Peyer's patch (tissue), 4 donors: ENCODE data around the gene LARP1B.

Experiments used
- POLR2A ChIP-seq, 2 donors: fragments of 450-650 bp; IDR thresholded peaks; one replicate each; pipeline ENCODE4 v1.5.1; 2017; ENCODE audit warnings: antibody characterized with exemption in 2 of 2, mild to moderate bottlenecking in 2 of 2, moderate library complexity in 2 of 2
- TF ChIP-seq, protein P1 (sequence below), 6 experiments: fragments of 450-650 bp in 4 of 6; fragments of 200-600 bp in 2 of 6; sonication (generic) in 1 of 6; IDR thresholded peaks; one replicate each; pipeline ENCODE4 v1.5.1; 2017 to 2019; ENCODE audit warnings: antibody characterized with exemption in 6 of 6, mild to moderate bottlenecking in 3 of 6, moderate library complexity in 1 of 6

DNA sequence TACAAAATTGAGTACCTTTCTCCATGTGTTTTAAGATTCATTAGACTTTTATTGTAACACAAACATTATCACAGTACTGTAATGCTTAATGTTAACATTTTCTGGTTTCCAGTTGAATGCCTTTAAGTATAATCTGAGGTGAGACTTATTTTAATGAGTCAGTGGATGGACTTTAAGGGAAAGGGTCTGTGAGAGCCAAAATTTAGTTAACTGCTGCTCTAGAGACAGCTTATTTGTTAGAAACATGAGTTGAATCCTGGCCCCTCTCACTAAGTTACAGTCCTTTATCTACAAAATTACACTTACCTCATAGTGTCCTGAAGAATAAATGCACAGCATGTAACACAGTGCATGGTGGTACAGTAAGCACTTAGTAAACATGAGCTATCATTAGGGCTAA lies 160.5 kb downstream of the LARP1B start:
- TF ChIP-seq POLR2A (IDR thresholded peaks at IDR 0.05), result no peak
- TF ChIP-seq, protein P1, sequence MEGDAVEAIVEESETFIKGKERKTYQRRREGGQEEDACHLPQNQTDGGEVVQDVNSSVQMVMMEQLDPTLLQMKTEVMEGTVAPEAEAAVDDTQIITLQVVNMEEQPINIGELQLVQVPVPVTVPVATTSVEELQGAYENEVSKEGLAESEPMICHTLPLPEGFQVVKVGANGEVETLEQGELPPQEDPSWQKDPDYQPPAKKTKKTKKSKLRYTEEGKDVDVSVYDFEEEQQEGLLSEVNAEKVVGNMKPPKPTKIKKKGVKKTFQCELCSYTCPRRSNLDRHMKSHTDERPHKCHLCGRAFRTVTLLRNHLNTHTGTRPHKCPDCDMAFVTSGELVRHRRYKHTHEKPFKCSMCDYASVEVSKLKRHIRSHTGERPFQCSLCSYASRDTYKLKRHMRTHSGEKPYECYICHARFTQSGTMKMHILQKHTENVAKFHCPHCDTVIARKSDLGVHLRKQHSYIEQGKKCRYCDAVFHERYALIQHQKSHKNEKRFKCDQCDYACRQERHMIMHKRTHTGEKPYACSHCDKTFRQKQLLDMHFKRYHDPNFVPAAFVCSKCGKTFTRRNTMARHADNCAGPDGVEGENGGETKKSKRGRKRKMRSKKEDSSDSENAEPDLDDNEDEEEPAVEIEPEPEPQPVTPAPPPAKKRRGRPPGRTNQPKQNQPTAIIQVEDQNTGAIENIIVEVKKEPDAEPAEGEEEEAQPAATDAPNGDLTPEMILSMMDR (IDR thresholded peaks at IDR 0.05), result no peak
